ENCODE measurements around the gene SSR1.
"Not testable (repeated sequence)": the region's sequence is repeated elsewhere in the genome, so short reads cannot be mapped to it uniquely, and the experiment has no call there.

SSR1 gene

GRCh38 chr6:7316658-7317533 is 3.9 kb upstream of the SSR1 start:
- DNase-seq, result no peak

- DNase-seq, result no peak
Measured at GRCh38 chr6:7315948-7316365, 3.0 kb upstream of the SSR1 start.

GRCh38 chr6:7315087-7315947 is 2.3 kb upstream of the SSR1 start:
- not testable (repeated sequence) for DNase-seq

GRCh38 chr6:7314414-7314813 is 1.4 kb upstream of the SSR1 start:
- no peak for DNase-seq

GRCh38 chr6:7313505-7314165 is 636 bp upstream of the SSR1 start:
- no peak for DNase-seq

GRCh38 chr6:7311917-7312615 is 933 bp downstream of the SSR1 start:
- DNase-seq, result no peak

- DNase-seq, result no peak
Measured at GRCh38 chr6:7311176-7311575, 1.8 kb downstream of the SSR1 start.

GRCh38 chr6:7309050-7309449 is 3.9 kb downstream of the SSR1 start:
- no peak for DNase-seq

GRCh38 chr6:7307533-7307932 is 5.5 kb downstream of the SSR1 start:
- no peak for DNase-seq

GRCh38 chr6:7304821-7305220 is 8.2 kb downstream of the SSR1 start:
- no peak for DNase-seq

- no peak for DNase-seq
Measured at GRCh38 chr6:7301702-7302101, 11.3 kb downstream of the SSR1 start.

GRCh38 chr6:7300926-7301325 is 12.1 kb downstream of the SSR1 start:
- DNase-seq, result no peak

- DNase-seq, result no peak
Measured at GRCh38 chr6:7298113-7298512, 14.9 kb downstream of the SSR1 start.

GRCh38 chr6:7296602-7297001 is 16.4 kb downstream of the SSR1 start:
- DNase-seq, result no peak

GRCh38 chr6:7295916-7296315 is 17.1 kb downstream of the SSR1 start:
- DNase-seq, result no peak

- DNase-seq, result no peak
Measured at GRCh38 chr6:7292596-7293255, 20.3 kb downstream of the SSR1 start.

- DNase-seq, result no peak
Measured at GRCh38 chr6:7290079-7290478, 22.9 kb downstream of the SSR1 start.

GRCh38 chr6:7285416-7285815 is 27.6 kb downstream of the SSR1 start:
- no peak for DNase-seq

- no peak for DNase-seq
Measured at GRCh38 chr6:7283676-7284075, 29.3 kb downstream of the SSR1 start.

GRCh38 chr6:7282097-7282906 is 30.7 kb downstream of the SSR1 start:
- no peak for DNase-seq

GRCh38 chr6:7276199-7276524 is 36.8 kb downstream of the SSR1 start:
- DNase-seq, result no peak
